ENCODE measurements around the gene ALKBH6. TPM values are rescaled to one million over a fixed set of nuclear protein-coding genes. Genes with fewer than 3 reads are reported as not detected.

Gene ALKBH6
- total and polyA plus RNA-seq, 2 of the 8 experiments (the other 6 are each of a cell fraction or from before 2014, with no cell fraction given) = 19.2 to 33.3 TPM

Other genes with a start within 250 kb of the ALKBH6 start
- gene ARHGAP33, start 238.6 kb downstream of the ALKBH6 start, total RNA-seq (2021; fragmentation: NEBNext Ultra II Directional; extraction: Animal tissue kit (Norgen Biotek cat#: 25700)) = 25.0 and 25.2 TPM in 2 replicates
- gene ARHGAP33, start 238.6 kb downstream of the ALKBH6 start, polyA plus RNA-seq (2011; rRNA removed) = 6.5 and 11.2 TPM in 2 replicates
- not detected in 2 replicates for gene PRODH2, start 201.4 kb downstream of the ALKBH6 start, total RNA-seq (2021; fragmentation: NEBNext Ultra II Directional; extraction: Animal tissue kit (Norgen Biotek cat#: 25700))
- gene PRODH2, start 201.4 kb downstream of the ALKBH6 start, polyA plus RNA-seq (2011; rRNA removed) = not detected in 2 replicates
- gene NPHS1, start 161.7 kb downstream of the ALKBH6 start, total RNA-seq (2021; fragmentation: NEBNext Ultra II Directional; extraction: Animal tissue kit (Norgen Biotek cat#: 25700)) = 0.40 and 1.4 TPM in 2 replicates
- gene NPHS1, start 161.7 kb downstream of the ALKBH6 start, polyA plus RNA-seq (2011; rRNA removed) = 1.3 and 1.9 TPM in 2 replicates
- gene KIRREL2, start 157.3 kb downstream of the ALKBH6 start, total RNA-seq (2021; fragmentation: NEBNext Ultra II Directional; extraction: Animal tissue kit (Norgen Biotek cat#: 25700)) = 4.6 TPM in 2 replicates
- 2.4 and 3.3 TPM in 2 replicates for gene KIRREL2, start 157.3 kb downstream of the ALKBH6 start, polyA plus RNA-seq (2011; rRNA removed)
- 22.0 and 22.2 TPM in 2 replicates for gene APLP1, start 145.6 kb downstream of the ALKBH6 start, total RNA-seq (2021; fragmentation: NEBNext Ultra II Directional; extraction: Animal tissue kit (Norgen Biotek cat#: 25700))
- gene APLP1, start 145.6 kb downstream of the ALKBH6 start, polyA plus RNA-seq (2011; rRNA removed) = 19.9 and 32.4 TPM in 2 replicates
- 12.0 and 13.2 TPM in 2 replicates for gene NFKBID, start 113.7 kb downstream of the ALKBH6 start, total RNA-seq (2021; fragmentation: NEBNext Ultra II Directional; extraction: Animal tissue kit (Norgen Biotek cat#: 25700))
- 10.0 and 22.1 TPM in 2 replicates for gene NFKBID, start 113.7 kb downstream of the ALKBH6 start, polyA plus RNA-seq (2011; rRNA removed)
- gene HCST, start 111.7 kb downstream of the ALKBH6 start, total RNA-seq (2021; fragmentation: NEBNext Ultra II Directional; extraction: Animal tissue kit (Norgen Biotek cat#: 25700)) = 1.1 TPM in 1 of 2 replicates, not detected in the other
- 2.8 and 3.0 TPM in 2 replicates for gene HCST, start 111.7 kb downstream of the ALKBH6 start, polyA plus RNA-seq (2011; rRNA removed)
- gene TYROBP, start 105.9 kb downstream of the ALKBH6 start, total RNA-seq (2021; fragmentation: NEBNext Ultra II Directional; extraction: Animal tissue kit (Norgen Biotek cat#: 25700)) = not detected in 2 replicates
- 0.18 and 0.19 TPM in 2 replicates for gene TYROBP, start 105.9 kb downstream of the ALKBH6 start, polyA plus RNA-seq (2011; rRNA removed)
- gene LRFN3, start 77.8 kb downstream of the ALKBH6 start, total RNA-seq (2021; fragmentation: NEBNext Ultra II Directional; extraction: Animal tissue kit (Norgen Biotek cat#: 25700)) = 15.2 and 16.8 TPM in 2 replicates
- 4.6 and 8.0 TPM in 2 replicates for gene LRFN3, start 77.8 kb downstream of the ALKBH6 start, polyA plus RNA-seq (2011; rRNA removed)
- gene SDHAF1, start 19.0 kb downstream of the ALKBH6 start, total RNA-seq (2021; fragmentation: NEBNext Ultra II Directional; extraction: Animal tissue kit (Norgen Biotek cat#: 25700)) = 16.0 and 16.8 TPM in 2 replicates
- 21.3 and 27.7 TPM in 2 replicates for gene SDHAF1, start 19.0 kb downstream of the ALKBH6 start, polyA plus RNA-seq (2011; rRNA removed)
- gene SYNE4, start 5.4 kb downstream of the ALKBH6 start, total RNA-seq (2021; fragmentation: NEBNext Ultra II Directional; extraction: Animal tissue kit (Norgen Biotek cat#: 25700)) = 20.8 and 21.8 TPM in 2 replicates
- gene SYNE4, start 5.4 kb downstream of the ALKBH6 start, polyA plus RNA-seq (2011; rRNA removed) = 22.6 and 29.1 TPM in 2 replicates
- gene CLIP3, start 18.7 kb upstream of the ALKBH6 start, total RNA-seq (2021; fragmentation: NEBNext Ultra II Directional; extraction: Animal tissue kit (Norgen Biotek cat#: 25700)) = 21.7 and 33.7 TPM in 2 replicates
- gene CLIP3, start 18.7 kb upstream of the ALKBH6 start, polyA plus RNA-seq (2011; rRNA removed) = 5.9 and 12.0 TPM in 2 replicates
- 6.0 and 6.4 TPM in 2 replicates for gene THAP8, start 40.1 kb upstream of the ALKBH6 start, total RNA-seq (2021; fragmentation: NEBNext Ultra II Directional; extraction: Animal tissue kit (Norgen Biotek cat#: 25700))
- 11.1 and 14.8 TPM in 2 replicates for gene THAP8, start 40.1 kb upstream of the ALKBH6 start, polyA plus RNA-seq (2011; rRNA removed)
- 39.5 and 39.8 TPM in 2 replicates for gene WDR62, start 40.7 kb upstream of the ALKBH6 start, total RNA-seq (2021; fragmentation: NEBNext Ultra II Directional; extraction: Animal tissue kit (Norgen Biotek cat#: 25700))
- gene WDR62, start 40.7 kb upstream of the ALKBH6 start, polyA plus RNA-seq (2011; rRNA removed) = 28.2 and 39.9 TPM in 2 replicates
- not detected in 2 replicates for gene OVOL3, start 96.9 kb upstream of the ALKBH6 start, total RNA-seq (2021; fragmentation: NEBNext Ultra II Directional; extraction: Animal tissue kit (Norgen Biotek cat#: 25700))
- gene OVOL3, start 96.9 kb upstream of the ALKBH6 start, polyA plus RNA-seq (2011; rRNA removed) = 0.31 and 0.45 TPM in 2 replicates
- gene POLR2I, start 100.7 kb upstream of the ALKBH6 start, total RNA-seq (2021; fragmentation: NEBNext Ultra II Directional; extraction: Animal tissue kit (Norgen Biotek cat#: 25700)) = 149 and 150 TPM in 2 replicates
- 143 and 250 TPM in 2 replicates for gene POLR2I, start 100.7 kb upstream of the ALKBH6 start, polyA plus RNA-seq (2011; rRNA removed)
- gene TBCB, start 101.3 kb upstream of the ALKBH6 start, total RNA-seq (2021; fragmentation: NEBNext Ultra II Directional; extraction: Animal tissue kit (Norgen Biotek cat#: 25700)) = 153 and 168 TPM in 2 replicates
- 286 and 367 TPM in 2 replicates for gene TBCB, start 101.3 kb upstream of the ALKBH6 start, polyA plus RNA-seq (2011; rRNA removed)
- gene CAPNS1, start 125.9 kb upstream of the ALKBH6 start, total RNA-seq (2021; fragmentation: NEBNext Ultra II Directional; extraction: Animal tissue kit (Norgen Biotek cat#: 25700)) = 382 and 386 TPM in 2 replicates
- gene CAPNS1, start 125.9 kb upstream of the ALKBH6 start, polyA plus RNA-seq (2011; rRNA removed) = 438 and 448 TPM in 2 replicates
- 0.60 and 0.75 TPM in 2 replicates for gene COX7A1, start 138.2 kb upstream of the ALKBH6 start, total RNA-seq (2021; fragmentation: NEBNext Ultra II Directional; extraction: Animal tissue kit (Norgen Biotek cat#: 25700))
- 0.60 and 0.96 TPM in 2 replicates for gene COX7A1, start 138.2 kb upstream of the ALKBH6 start, polyA plus RNA-seq (2011; rRNA removed)
- 2.7 and 3.1 TPM in 2 replicates for gene ZNF565, start 200.5 kb upstream of the ALKBH6 start, total RNA-seq (2021; fragmentation: NEBNext Ultra II Directional; extraction: Animal tissue kit (Norgen Biotek cat#: 25700))
- gene ZNF565, start 200.5 kb upstream of the ALKBH6 start, polyA plus RNA-seq (2011; rRNA removed) = 0.42 and 0.89 TPM in 2 replicates
- gene ZNF146, start 200.9 kb upstream of the ALKBH6 start, total RNA-seq (2021; fragmentation: NEBNext Ultra II Directional; extraction: Animal tissue kit (Norgen Biotek cat#: 25700)) = 154 and 161 TPM in 2 replicates
- 18.8 and 27.0 TPM in 2 replicates for gene ZNF146, start 200.9 kb upstream of the ALKBH6 start, polyA plus RNA-seq (2011; rRNA removed)